MM.1S (cell line): Measurements from ENCODE around the gene ECI2.

ENCODE experiments used
- DNase-seq: peaks from one replicate; pipeline ENCODE4 v3.0.0-alpha.2; 2015
- H2AFZ ChIP-seq: fragments of 300-600 bp; sonication (generic); 2 replicates; pipeline ENCODE4 v1.6.0; 2016; ENCODE audit warnings: antibody characterized with exemption, low read length
- H3F3A ChIP-seq: fragments of 300-600 bp; sonication (generic); 2 replicates; pipeline ENCODE4 v1.6.1; 2016; ENCODE audit warnings: mild to moderate bottlenecking, antibody characterized with exemption, low read length, moderate library complexity, mixed read lengths; ENCODE audit not compliant: insufficient read depth
- H3K27ac ChIP-seq: fragments of 300-600 bp; sonication (generic); 2 replicates; pipeline ENCODE4 v1.5.1; 2016; ENCODE audit warnings: mild to moderate bottlenecking, low read length
- H3K27me3 ChIP-seq: fragments of 300-600 bp; sonication (generic); replicated peaks from 2 replicates; pipeline ENCODE4 v1.6.0; 2016; ENCODE audit warnings: low read length; ENCODE audit not compliant: insufficient read depth
- H3K36me3 ChIP-seq: fragments of 300-600 bp; sonication (generic); replicated peaks from 2 replicates; pipeline ENCODE4 v1.6.1; 2016; ENCODE audit warnings: mild to moderate bottlenecking, low read length, mixed read lengths; ENCODE audit not compliant: insufficient read depth
- H3K4me1 ChIP-seq: fragments of 300-600 bp; sonication (generic); 2 replicates; pipeline ENCODE4 v1.6.1; 2016; ENCODE audit warnings: low read length, mixed read lengths
- H3K4me2 ChIP-seq: fragments of 300-600 bp; sonication (generic); 2 replicates; pipeline ENCODE4 v1.6.0; 2016; ENCODE audit warnings: low read depth, low read length
- H3K4me3 ChIP-seq: fragments of 300-600 bp; sonication (generic); 2 replicates; pipeline ENCODE4 v1.5.1; 2016; ENCODE audit warnings: low read length, mixed read lengths
- H3K79me2 ChIP-seq: fragments of 300-600 bp; sonication (generic); 2 replicates; pipeline ENCODE4 v1.6.1; 2016; ENCODE audit warnings: mixed run types, low read length, mixed read lengths
- H3K9ac ChIP-seq: fragments of 300-600 bp; sonication (generic); 2 replicates; pipeline ENCODE4 v1.6.1; 2016; ENCODE audit warnings: low read length, mixed read lengths
- H3K9me2 ChIP-seq: fragments of 300-600 bp; sonication (generic); replicated peaks from 2 replicates; pipeline ENCODE4 v1.6.1; 2016; ENCODE audit warnings: mild to moderate bottlenecking, low read length, mixed read lengths; ENCODE audit not compliant: insufficient read depth
- H3K9me3 ChIP-seq: fragments of 300-600 bp; sonication (generic); replicated peaks from 2 replicates; pipeline ENCODE4 v1.6.1; 2016; ENCODE audit warnings: mild to moderate bottlenecking, low read length, mixed read lengths; ENCODE audit not compliant: insufficient read depth
- H4K20me1 ChIP-seq: fragments of 300-600 bp; sonication (generic); 2 replicates; pipeline ENCODE4 v1.6.1; 2016; ENCODE audit warnings: mild to moderate bottlenecking, low read length, moderate library complexity, mixed read lengths; ENCODE audit not compliant: insufficient read depth
- EZH2 ChIP-seq: fragments of 300-600 bp; sonication (generic); optimal IDR thresholded peaks from 2 replicates; pipeline ENCODE3; 2017; ENCODE audit warnings: low read depth, mild to moderate bottlenecking, antibody characterized with exemption, low read length, mixed read lengths
- EZH2phosphoT487 ChIP-seq: fragments of 300-600 bp; sonication (generic); IDR thresholded peaks from 2 replicates; pipeline ENCODE4 v1.6.1; 2018; ENCODE audit warnings: antibody characterized with exemption, low read length
- TF ChIP-seq, protein P1 (sequence below): fragments of 300-600 bp; sonication (generic); IDR thresholded peaks from 2 replicates; pipeline ENCODE4 v1.5.1; 2016; ENCODE audit warnings: antibody characterized with exemption, low read length, mixed read lengths

Gene ECI2

DNA sequence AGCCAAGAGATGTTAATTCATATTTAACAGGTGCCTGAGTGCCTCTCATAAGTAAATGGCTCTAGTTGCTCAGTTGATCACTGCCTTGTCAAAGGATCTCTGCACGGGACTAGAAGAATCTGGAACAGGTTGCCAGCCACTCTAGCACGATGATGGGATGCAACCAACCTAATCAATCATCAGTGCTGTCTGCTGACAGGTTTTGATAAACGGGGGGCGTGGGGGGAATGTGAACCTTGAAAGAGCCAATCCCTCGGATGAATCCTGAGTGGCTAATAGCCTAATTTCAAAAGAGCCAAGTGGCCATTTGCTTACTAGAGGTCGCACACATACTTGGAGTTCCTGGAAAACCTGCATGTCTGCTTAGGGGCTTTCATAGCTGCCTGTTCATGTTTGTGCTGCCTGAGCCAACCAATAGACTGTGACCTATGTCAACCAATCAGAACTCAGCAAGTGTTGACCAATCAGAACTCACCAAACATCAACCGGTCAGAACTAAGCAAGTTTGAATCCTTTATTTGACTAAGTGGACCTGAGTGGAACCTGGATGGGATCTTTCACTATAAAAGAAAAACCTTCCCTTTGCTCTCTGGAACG, 43.5 kb upstream of the ECI2 start:
- Histone ChIP-seq H2AFZ (no peak overlapping the region), H3K79me2 (no peaks in the 10 kb centered on the region), H3K9me3 (no peaks in the 10 kb centered on the region), H3F3A (no peaks in the 10 kb centered on the region), H3K4me1 (no peaks in the 10 kb centered on the region), H3K4me2 (no peak overlapping the region), H3K9ac (no peak overlapping the region), H4K20me1 (no peaks in the 10 kb centered on the region), H3K27ac (no peak overlapping the region), H3K4me3 (no peak overlapping the region), H3K27me3 (no peaks in the 10 kb centered on the region), H3K9me2 (no peaks in the 10 kb centered on the region), H3K36me3 (no peaks in the 10 kb centered on the region)
- TF ChIP-seq, protein P1, sequence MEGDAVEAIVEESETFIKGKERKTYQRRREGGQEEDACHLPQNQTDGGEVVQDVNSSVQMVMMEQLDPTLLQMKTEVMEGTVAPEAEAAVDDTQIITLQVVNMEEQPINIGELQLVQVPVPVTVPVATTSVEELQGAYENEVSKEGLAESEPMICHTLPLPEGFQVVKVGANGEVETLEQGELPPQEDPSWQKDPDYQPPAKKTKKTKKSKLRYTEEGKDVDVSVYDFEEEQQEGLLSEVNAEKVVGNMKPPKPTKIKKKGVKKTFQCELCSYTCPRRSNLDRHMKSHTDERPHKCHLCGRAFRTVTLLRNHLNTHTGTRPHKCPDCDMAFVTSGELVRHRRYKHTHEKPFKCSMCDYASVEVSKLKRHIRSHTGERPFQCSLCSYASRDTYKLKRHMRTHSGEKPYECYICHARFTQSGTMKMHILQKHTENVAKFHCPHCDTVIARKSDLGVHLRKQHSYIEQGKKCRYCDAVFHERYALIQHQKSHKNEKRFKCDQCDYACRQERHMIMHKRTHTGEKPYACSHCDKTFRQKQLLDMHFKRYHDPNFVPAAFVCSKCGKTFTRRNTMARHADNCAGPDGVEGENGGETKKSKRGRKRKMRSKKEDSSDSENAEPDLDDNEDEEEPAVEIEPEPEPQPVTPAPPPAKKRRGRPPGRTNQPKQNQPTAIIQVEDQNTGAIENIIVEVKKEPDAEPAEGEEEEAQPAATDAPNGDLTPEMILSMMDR, result no peak
- TF ChIP-seq EZH2phosphoT487 (no peak), EZH2 (no peak)
- no peak for DNase-seq

DNA sequence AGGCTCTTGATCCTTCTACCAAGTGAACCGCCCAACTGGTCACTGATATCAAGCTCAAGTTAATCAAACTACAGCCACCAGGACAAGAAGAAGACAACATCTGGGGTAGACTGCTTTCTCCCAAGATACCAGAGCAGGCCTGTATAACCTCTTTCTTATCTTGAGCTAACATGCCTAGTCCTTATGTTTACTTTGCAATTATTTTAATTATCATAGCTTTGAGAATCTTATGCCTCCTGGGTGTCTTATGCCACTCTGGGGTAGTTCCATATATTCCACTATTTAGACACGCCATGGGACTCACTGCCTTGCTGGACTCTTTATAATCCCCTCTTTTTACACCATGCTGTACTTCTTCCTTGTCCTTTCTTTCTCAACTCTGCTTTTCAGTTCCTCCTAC, 41.5 kb upstream of the ECI2 start:
- Histone ChIP-seq H3K9me3 (no peaks in the 10 kb centered on the region), H3K9ac (no peak overlapping the region), H3K36me3 (no peaks in the 10 kb centered on the region), H3K9me2 (no peaks in the 10 kb centered on the region), H4K20me1 (no peaks in the 10 kb centered on the region), H3K4me1 (no peaks in the 10 kb centered on the region), H2AFZ (no peak overlapping the region), H3F3A (no peaks in the 10 kb centered on the region), H3K79me2 (no peaks in the 10 kb centered on the region), H3K27ac (no peak overlapping the region), H3K4me3 (no peak overlapping the region), H3K27me3 (no peaks in the 10 kb centered on the region), H3K4me2 (no peak overlapping the region)
- DNase-seq, result no peak
- TF ChIP-seq EZH2phosphoT487 (no peak), EZH2 (no peak)
- TF ChIP-seq, protein P1, result no peak

DNA sequence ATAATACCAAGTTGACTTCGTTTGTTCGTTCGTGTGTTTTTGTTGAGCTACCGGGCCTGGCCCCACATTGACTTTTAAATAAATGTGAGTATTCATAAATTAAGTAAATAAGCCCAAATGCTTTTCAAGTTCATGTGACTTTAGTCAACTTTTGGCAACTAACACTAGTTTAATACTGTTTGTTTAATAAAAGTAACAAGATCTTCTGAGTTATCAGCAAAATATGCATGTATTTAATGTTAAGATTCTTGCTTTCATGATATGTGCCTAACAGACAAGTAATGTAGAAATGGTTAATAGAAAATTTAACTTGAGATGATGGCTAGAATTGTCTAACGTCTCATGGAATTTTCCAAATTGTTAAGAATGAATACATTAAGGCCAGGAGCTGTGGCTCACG, 38.7 kb upstream of the ECI2 start:
- no peak for DNase-seq
- Histone ChIP-seq H3K79me2 (no peaks in the 10 kb centered on the region), H3K4me2 (no peak overlapping the region), H3K27me3 (no peaks in the 10 kb centered on the region), H3K9me2 (no peaks in the 10 kb centered on the region), H3F3A (no peaks in the 10 kb centered on the region), H3K36me3 (no peaks in the 10 kb centered on the region), H3K9ac (no peak overlapping the region), H4K20me1 (no peaks in the 10 kb centered on the region), H3K4me1 (no peaks in the 10 kb centered on the region), H2AFZ (no peak overlapping the region), H3K9me3 (no peaks in the 10 kb centered on the region), H3K4me3 (no peak overlapping the region), H3K27ac (no peak overlapping the region)
- TF ChIP-seq, protein P1, result no peak
- no peak for TF ChIP-seq EZH2
- TF ChIP-seq EZH2phosphoT487, result no peak
